Prostate gland (tissue), 2 donors: ENCODE results near the gene NID1.

Experiments
- CTCF ChIP-seq, 4 experiments: fragments of 200-600 bp in 2 of 4; fragments of 450-650 bp in 2 of 4; sonication (generic) in 2 of 4; IDR thresholded peaks; 1 replicate in 3 of 4; 2 replicates in 1 of 4; pipeline ENCODE4 v1.5.1; 2016 to 2019; ENCODE audit warnings: antibody characterized with exemption in 4 of 4, mild to moderate bottlenecking in 2 of 4, moderate library complexity in 2 of 4
- POLR2A ChIP-seq: fragments of 450-650 bp; IDR thresholded peaks from one replicate; pipeline ENCODE4 v1.6.1; 2016; ENCODE audit warnings: antibody characterized with exemption, mild to moderate bottlenecking

GRCh38 chr1:236066828-236067386 lies 2.0 kb upstream of the NID1 start:
- no peak for TF ChIP-seq CTCF (IDR thresholded peaks at IDR 0.05)
- no peak for TF ChIP-seq POLR2A
